C4-2B (cell line): ENCODE results near the gene PUS10.

Experiments used
- CTCF ChIP-seq: fragments of 450-650 bp; conservative IDR thresholded peaks from 2 replicates; pipeline ENCODE4 v1.5.1; 2017; ENCODE audit warnings: mild to moderate bottlenecking
- ZFX ChIP-seq: fragments of 450-650 bp; IDR thresholded peaks from 2 replicates; pipeline ENCODE4 v1.6.1; 2017

- TF ChIP-seq CTCF (no peak), ZFX (no peak)
These were observed 78.4 kb downstream of the PUS10 start for GRCh38 chr2:60939622-60940021.
